HFFc6 (cell line): ENCODE data around the gene NYNRIN. TPM values are rescaled to one million over a fixed set of nuclear protein-coding genes. Genes with fewer than 3 reads are reported as not detected.

ENCODE experiments used
- DNase-seq: peaks from one replicate; pipeline ENCODE4 v3.0.0-alpha.2; 2018
- H3K27ac Mint-ChIP-seq: 2 replicates; pipeline ENCODE4 v1.8.0; 2020; ENCODE audit warnings: mild to moderate bottlenecking, mixed read lengths
- H3K27me3 Mint-ChIP-seq: 2 replicates; pipeline ENCODE4 v1.8.0; 2021; ENCODE audit warnings: mild to moderate bottlenecking, moderate library complexity, mixed read lengths; ENCODE audit not compliant: insufficient read depth
- H3K36me3 Mint-ChIP-seq: 2 replicates; pipeline ENCODE4 v1.8.0; 2021; ENCODE audit warnings: low read depth, mixed read lengths
- H3K4me1 Mint-ChIP-seq: 2 replicates; pipeline ENCODE4 v1.8.0; 2020; ENCODE audit warnings: low read depth, mixed read lengths
- H3K4me3 Mint-ChIP-seq: 2 replicates; pipeline ENCODE4 v1.8.0; 2020; ENCODE audit warnings: mild to moderate bottlenecking, moderate library complexity, mixed read lengths
- H3K9me3 Mint-ChIP-seq: 2 replicates; pipeline ENCODE4 v1.8.0; 2020; ENCODE audit warnings: mild to moderate bottlenecking, mixed read lengths
- total RNA-seq, 6 experiments: library from RNA; stranded (reverse); fragmentation: NEBNext Ultra II Directional; extraction: Animal tissue kit (Norgen Biotek cat#: 25700); gene quantifications; 2 replicates in 1 of 6; 3 replicates in 5 of 6; pipeline ENCODE4 v1.2.3, GENCODE V29; 2021
- TF ChIP-seq, protein P1 (sequence below): fragments of 200-600 bp; sonication (generic); IDR thresholded peaks from 2 replicates; pipeline ENCODE4 v1.5.0; 2021; ENCODE audit warnings: antibody characterized with exemption, mild to moderate bottlenecking

Gene NYNRIN
- total RNA-seq, 6 experiments from 2014 or later = 3.9 to 6.3 (median 4.1) TPM

DNA sequence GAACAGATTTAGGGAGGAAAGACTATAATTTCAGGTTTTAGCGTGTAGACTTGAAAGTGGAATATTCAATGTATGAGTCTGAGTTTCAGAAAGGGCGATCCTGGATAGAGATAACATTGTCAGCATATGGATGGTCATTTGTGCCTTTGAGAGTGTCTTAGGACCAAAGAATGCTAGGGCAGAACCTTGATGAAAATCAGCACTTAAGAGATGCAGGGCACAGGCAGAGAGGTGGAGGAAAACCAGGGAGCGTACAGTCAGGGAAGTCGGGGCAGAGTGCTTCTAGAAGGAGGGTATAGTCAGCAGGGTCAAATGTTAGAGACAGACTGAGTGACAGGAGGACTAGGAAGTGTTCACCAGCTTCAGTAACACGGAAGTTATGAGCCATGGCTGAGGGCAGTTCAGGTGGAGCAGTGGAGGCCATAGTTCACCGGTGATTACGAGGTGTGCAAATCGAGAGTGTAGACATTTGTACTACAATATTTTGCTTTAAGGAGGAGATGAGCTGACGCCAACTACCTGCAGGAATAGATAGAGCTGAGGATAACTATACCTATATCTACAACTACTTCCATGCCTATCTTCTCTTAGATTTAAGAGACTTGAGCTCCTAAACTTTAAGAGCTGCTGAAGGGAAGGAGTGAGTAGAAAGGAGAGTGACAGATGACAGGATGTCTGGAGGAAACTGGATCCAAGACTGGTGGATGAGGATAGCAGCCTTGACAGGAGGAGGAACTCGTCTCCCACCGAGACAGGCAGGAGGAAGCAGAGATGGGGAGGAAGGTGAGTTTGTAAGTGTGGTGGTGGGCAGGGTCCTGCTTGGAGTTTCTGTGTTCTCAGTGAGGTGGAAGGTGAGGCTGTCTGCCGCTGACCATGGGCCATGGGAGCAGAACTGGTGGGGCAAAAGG lies 24.1 kb downstream of the NYNRIN start:
- no peak for DNase-seq
- no peak overlapping the region for H3K27ac Mint-ChIP-seq
- H3K36me3 Mint-ChIP-seq = no peaks in the 10 kb centered on the region
- H3K4me1 Mint-ChIP-seq = peaks cover 21% of the 10 kb centered on the region
- peaks cover 6% of the 10 kb centered on the region for H3K27me3 Mint-ChIP-seq
- no peak overlapping the region for H3K4me3 Mint-ChIP-seq
- H3K9me3 Mint-ChIP-seq = no peaks in the 10 kb centered on the region
- TF ChIP-seq, protein P1, sequence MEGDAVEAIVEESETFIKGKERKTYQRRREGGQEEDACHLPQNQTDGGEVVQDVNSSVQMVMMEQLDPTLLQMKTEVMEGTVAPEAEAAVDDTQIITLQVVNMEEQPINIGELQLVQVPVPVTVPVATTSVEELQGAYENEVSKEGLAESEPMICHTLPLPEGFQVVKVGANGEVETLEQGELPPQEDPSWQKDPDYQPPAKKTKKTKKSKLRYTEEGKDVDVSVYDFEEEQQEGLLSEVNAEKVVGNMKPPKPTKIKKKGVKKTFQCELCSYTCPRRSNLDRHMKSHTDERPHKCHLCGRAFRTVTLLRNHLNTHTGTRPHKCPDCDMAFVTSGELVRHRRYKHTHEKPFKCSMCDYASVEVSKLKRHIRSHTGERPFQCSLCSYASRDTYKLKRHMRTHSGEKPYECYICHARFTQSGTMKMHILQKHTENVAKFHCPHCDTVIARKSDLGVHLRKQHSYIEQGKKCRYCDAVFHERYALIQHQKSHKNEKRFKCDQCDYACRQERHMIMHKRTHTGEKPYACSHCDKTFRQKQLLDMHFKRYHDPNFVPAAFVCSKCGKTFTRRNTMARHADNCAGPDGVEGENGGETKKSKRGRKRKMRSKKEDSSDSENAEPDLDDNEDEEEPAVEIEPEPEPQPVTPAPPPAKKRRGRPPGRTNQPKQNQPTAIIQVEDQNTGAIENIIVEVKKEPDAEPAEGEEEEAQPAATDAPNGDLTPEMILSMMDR = no peak

DNA sequence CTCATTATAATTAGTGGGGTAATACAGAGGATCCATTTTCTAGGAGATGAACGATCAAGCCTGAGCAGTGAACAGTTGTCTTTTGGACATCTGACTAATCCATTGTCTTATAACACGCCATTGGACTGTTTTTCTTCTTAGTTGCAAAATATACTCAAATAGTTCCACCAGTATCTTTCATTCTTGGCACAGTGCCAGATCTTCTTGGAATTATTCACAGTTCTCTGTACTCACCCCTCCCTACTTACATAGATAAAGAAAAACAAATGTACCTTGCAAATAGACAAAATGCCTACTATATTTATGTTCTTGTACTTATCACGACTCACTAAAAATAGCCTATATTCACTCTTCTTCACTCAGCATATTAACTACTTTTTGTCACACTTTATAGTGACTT lies 26.9 kb downstream of the NYNRIN start:
- peak; percentile 75 for DNase-seq
- H3K27me3 Mint-ChIP-seq = peaks cover 2% of the 10 kb centered on the region
- H3K4me3 Mint-ChIP-seq = peak overlapping the region; percentile 6; the same call in 1 of the 2 replicates
- H3K36me3 Mint-ChIP-seq = no peaks in the 10 kb centered on the region
- no peaks in the 10 kb centered on the region for H3K9me3 Mint-ChIP-seq
- H3K27ac Mint-ChIP-seq = no peak overlapping the region
- peaks cover 29% of the 10 kb centered on the region for H3K4me1 Mint-ChIP-seq
- TF ChIP-seq, protein P1 = no peak

DNA sequence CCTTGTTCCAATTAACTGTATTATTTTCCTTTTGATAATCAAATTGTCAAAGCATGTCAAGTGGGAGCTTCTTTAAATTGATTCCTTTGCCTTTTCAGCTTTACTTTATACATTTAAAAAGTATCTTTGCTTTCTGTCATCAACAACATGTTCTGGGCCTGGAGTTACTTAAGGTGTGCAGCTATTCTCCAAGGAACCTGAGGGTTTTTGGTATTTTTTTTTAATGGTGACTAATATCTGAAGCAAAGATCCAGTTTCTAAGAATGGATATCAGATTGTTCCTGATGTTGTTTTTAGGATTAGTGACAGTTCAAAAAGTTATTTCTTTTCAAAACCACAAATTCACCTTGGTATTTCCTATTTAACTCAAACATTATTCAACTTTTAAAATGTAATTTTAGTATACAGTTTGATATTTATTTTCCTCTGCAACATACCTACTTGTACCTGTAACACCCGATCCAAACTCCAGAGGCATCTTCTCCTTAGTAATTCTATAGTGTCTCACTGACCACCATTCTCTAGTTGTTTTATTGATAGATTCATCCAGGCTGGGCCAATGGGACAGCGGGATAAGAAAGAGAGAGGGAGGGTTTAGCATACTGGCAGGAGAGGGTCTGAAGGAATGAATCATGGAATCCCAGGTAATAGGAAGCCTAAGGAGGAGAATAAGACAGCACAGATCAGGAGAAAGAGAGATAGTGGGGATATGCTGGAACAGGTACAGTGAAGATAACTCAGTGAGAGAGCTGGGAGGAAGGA lies 27.5 kb downstream of the NYNRIN start:
- Mint-ChIP-seq H3K9me3 (no peaks in the 10 kb centered on the region), H3K27ac (no peak overlapping the region), H3K4me3 (peak overlapping the region; percentile 6; the same call in 1 of the 2 replicates), H3K36me3 (peaks cover under 1% of the 10 kb centered on the region; the same call in 1 of the 2 replicates), H3K4me1 (peaks cover 35% of the 10 kb centered on the region), H3K27me3 (peaks cover 2% of the 10 kb centered on the region)
- DNase-seq = no peak
- TF ChIP-seq, protein P1 = 0 out of 2 replicates have a peak, but pooled peaks have one; percentile 18

DNA sequence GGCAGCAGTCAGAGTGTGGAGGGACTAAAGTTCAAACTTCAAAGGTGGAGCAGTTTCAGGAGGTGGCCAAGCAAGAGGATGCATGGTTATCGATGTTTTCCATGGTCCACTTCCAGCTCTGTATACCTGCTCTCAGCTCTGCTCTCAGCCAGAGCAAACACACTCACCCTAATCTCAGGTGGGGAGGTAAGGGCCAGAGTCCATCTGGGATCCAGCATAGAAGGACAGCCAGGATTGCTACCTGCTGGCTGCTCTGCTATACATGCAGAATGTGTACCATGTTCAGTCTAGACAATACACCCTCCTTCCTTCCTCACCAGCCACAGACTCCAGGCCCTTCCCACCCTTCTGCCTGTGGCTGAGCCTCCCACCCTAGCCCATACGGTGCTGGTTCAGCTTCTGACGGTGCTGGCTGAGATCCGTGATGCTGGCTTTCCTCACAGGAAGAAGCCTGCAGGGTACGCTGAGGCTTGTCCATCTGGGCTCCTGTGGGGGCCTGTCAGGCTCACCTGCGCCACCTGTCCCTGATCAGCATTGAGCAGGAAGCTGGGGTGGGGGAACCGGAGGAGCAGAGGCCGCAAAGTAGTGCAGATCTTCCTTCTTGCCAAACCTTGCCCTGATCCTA lies 28.2 kb downstream of the NYNRIN start:
- no peak overlapping the region for H3K27ac Mint-ChIP-seq
- no peak overlapping the region for H3K4me3 Mint-ChIP-seq
- H3K27me3 Mint-ChIP-seq = peaks cover 2% of the 10 kb centered on the region

More for the DNA sequence above, 28.2 kb downstream of the NYNRIN start:
- Mint-ChIP-seq H3K4me1 (peaks cover 42% of the 10 kb centered on the region), H3K36me3 (peaks cover 7% of the 10 kb centered on the region), H3K9me3 (no peaks in the 10 kb centered on the region)
- TF ChIP-seq, protein P1 = no peak
- no peak for DNase-seq
